HG02981 (cell line): ENCODE results near the gene ACVR1.

ENCODE experiments used
- ATAC-seq: cut with Tn5 transposase; IDR thresholded peaks from one replicate; pipeline ENCODE4 v1.9.1; 2021; ENCODE audit warnings: mild to moderate bottlenecking, moderate library complexity; ENCODE audit not compliant: unreplicated experiment

Gene ACVR1

DNA sequence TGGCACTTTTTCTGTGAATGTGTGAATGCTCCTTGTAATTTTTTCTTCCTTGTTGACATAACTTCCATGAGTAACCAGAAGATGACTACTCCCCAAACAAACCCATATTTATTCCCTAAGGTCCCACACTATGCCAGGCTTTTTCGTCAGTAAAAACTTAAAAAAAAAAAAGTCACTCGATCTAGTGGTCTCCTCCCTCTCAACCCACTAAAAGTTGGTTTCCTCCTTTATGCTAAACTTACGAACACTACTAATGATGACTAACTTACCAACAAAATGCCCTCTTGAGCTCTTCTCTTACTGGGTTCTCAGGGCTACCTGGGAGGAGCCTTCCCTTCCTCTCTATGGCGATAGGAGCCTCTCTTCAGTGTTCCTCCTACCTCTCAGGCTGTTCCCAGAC lies 18.2 kb downstream of the ACVR1 start:
- ATAC-seq = no peak

DNA sequence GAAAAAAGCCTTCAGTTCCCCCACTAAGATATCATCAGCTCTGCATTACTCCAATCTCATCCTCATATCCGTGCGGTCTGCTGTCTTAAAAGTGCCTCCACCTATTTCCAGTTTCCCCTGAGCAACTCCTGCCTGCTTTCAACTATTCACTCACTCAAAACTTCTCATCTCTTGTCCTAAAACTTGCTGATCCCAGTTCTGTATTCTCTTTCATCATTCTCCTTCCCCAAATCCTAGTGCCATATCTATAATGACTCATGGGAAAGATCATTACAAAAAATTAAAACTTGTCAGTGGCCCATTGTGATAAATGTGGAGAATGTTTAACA lies 20.0 kb downstream of the ACVR1 start:
- no peak for ATAC-seq

DNA sequence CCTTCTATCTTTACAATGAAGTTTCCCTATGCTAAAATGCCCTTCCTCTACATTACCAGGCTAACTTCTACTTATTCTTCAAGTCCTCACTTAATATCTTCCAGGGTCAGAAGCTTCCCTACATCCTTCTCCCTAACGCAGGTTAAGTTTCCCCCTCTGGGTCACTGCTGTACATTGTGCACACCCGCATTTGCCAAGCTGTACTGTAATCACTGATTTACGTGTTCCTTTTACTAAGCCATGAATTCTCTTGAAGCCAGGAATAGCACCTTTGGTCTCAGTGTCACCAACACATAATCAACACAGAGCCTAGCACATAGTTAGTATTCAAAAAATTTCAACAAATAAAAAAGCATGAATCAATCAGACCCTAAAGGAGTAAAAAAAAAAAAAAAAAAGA lies 22.3 kb downstream of the ACVR1 start:
- no peak for ATAC-seq

DNA sequence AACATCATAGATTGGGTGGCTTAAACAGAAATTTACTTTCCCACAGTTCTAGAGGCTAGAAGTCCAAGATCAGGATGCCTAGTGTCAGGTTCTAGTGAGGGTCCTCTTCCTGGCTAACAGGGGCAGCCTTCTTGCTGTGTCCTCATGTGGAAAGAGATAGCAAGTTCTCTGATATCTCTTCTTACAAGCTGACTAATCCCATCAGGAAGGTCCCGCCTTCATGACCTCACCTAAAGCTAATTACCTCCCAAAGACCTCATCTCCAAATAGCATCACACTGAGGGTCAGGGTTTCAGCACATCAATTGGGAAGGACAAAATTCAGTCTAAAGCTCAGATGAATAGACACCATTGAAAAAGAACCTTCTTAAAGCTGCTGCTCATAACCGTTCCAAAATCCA lies 22.9 kb downstream of the ACVR1 start:
- no peak for ATAC-seq

DNA sequence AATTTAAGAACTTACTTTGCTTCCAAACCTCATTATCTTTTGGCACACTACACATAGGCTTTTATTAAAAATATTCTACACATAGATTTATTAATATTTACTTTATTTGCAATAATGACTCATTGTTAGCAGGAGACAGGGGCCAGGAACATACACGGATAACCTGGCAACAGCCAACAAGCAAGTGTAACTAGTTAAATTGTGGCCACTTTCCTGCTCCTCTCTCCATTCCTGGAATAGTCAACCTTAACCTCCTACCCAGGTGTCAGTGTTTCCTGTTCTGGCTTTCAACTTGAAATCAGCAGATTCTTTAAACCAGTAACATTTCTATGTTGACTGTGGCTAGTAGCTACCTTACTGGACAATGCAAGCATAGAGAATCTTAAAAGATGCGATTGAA lies 26.5 kb downstream of the ACVR1 start:
- ATAC-seq = no peak

DNA sequence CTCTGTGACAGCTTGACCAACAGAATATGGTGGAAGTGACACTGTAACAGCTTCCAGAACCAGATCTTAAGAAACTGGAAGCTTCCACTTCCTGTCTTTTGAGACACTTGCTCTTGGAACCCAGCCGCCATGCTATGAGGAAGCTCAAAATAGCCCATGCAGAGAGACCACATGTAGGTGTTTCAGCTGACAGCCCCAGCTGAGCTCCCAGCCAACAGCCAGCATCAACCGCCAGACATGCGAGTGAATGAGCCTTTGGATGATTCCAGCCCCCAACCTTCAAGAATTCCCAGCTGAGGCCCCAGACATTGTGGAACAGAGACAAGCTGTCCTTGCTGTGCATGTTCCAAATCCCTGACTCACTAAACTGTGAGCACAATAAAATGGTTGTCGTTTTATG lies 27.9 kb downstream of the ACVR1 start:
- no peak for ATAC-seq

DNA sequence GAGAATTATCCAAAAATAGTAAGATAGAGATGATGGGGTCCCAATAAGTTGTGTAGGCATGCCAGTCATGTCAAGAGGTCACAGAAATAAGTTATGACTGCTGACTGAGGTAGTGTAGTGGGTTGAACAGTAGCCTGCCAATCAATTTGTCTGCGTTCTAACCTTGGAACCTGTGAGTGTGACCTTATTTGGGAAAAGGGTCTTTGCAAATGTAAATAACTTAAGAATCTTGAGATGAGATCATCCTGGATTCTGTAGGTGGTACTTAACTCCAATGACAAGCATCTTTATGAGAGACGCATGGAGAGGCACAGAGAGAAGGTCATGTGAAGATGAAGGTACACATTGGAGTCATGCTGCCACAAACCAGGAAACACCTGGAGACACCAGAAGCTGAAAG lies 31.0 kb downstream of the ACVR1 start:
- ATAC-seq = no peak

DNA sequence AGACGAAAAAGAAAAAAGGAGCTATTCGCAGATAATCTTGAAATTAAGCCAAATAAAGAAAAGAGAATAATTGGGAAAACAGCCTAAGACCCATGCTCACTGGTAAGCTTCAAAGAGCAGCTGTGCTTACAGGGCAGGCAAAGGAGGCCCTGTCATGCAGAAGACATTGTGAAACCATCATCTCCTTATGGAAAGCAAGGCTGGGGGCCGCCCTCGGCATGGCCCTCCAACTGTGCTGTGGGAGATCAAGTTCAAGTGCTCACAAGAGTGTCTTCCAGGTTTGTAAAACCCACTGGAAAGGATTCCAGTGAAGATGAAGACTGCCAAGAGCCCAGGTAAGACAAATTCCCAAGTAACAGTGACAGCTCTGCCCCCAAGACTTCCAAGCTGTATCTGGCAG lies 32.2 kb downstream of the ACVR1 start:
- no peak for ATAC-seq

DNA sequence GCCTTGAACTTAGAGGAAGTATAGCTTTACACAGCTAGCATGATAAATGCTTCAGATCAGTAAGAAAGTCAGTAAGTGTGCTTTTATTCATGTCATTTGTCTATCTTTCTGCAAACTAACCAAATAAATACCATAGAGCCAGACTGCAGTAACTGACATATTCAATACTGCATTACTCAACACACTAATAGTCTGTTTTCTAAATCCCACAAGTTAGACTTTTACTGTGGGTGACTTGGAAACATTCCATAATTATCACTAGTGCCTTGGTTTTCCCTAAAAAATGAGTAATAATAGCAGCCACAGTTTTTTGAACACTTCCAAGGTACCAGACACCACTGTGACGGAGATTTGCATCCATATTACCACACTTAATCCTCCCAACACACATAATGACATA lies 33.0 kb downstream of the ACVR1 start:
- ATAC-seq = no peak

DNA sequence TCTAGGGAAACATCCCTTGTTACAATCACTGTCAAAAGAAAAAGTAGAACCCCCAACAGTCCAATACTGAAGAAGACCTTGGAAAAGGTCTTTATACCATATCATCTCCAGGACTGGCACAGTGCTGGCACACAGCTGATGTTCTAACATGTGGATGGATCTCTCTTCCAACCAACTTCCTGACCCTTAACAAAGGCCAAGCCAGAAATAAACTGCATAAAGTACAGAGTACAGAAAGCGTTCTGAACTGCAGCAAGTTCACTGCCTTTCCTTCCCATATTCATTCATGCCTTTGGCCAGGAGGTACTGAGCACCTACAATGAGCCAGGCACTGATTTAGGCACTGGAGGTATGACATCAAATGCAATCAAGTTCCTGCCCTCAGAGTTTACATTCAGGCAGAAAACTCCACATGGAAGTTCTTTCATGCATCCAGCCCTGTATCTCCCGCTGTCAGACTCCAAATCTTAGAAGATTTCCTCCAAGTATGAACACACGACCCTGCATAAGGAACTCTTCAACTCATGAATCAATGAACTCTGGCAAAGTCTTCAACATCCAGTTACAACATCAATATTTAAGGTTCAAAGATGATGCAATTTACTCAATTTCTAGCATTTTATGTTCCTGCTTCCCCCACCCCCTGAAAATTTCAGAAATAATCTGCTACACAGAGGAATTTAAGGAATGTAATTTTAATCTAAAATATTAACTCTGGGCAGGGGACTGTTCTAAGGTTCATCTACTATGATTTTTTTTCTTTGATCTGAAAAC lies 33.8 kb downstream of the ACVR1 start:
- no peak for ATAC-seq

DNA sequence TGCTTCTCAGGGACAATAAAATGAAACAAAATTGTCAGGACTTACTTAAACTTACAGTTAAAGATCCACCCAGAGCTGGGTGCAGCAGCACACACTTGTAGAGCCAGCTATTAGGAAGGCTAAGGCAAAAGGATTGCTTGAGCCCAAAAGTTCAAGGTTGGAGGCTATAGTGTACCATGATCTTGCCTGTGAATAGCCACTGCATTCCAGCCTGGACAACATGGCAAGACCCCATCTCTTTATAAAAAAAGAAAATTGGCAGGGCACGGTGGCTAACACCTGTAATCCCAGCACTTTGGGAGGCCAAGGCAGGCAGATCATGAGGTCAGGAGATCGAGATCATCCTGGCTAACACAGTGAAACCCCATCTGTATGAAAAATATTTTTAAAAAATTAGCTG lies 34.6 kb downstream of the ACVR1 start:
- no peak for ATAC-seq

DNA sequence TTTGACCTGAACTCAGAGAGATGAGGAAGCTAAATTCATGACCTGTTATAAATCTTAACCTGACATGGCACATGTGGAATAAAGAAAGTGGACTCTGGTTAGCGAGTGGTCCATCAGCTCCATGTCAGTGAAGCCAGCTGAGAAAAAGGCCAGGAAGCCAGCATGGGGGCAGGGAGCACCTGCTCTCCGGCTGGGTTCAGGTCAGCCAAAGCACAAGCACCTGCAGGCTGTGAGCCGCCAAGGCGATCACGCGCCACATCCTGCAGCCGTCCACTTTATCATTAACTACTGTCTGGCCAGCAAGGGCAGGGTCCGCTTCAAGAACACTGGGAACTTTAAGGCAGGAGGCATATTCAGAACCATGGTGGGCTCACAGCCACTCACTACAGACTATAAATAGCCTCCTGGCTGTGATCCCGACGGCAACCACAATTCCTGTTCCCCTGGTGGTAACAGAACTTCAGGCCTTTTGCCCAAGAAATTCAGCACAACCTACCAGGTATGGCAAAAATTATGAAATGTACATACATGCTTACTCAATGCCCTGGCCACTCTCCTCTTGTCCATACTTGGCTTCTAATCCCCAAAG lies 35.5 kb downstream of the ACVR1 start:
- no peak for ATAC-seq

DNA sequence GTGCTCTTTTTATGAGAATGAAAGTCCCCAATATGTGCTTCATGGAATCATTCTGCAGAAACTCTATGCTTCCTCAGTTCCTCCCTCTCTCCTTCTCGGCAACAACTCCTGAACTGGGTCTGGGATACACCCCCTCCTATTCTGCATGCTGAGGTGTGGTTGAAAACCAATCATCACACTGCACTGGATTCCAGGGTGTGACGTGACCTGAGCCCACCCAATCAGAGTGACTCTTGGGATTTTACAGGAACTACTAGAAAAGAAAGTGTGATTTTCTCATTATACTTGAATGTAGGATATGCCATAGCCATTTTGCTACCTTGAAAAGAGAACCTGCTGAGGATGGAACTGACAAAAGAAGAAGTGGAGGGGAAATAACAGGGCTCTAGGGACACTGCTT lies 36.3 kb downstream of the ACVR1 start:
- ATAC-seq = no peak

DNA sequence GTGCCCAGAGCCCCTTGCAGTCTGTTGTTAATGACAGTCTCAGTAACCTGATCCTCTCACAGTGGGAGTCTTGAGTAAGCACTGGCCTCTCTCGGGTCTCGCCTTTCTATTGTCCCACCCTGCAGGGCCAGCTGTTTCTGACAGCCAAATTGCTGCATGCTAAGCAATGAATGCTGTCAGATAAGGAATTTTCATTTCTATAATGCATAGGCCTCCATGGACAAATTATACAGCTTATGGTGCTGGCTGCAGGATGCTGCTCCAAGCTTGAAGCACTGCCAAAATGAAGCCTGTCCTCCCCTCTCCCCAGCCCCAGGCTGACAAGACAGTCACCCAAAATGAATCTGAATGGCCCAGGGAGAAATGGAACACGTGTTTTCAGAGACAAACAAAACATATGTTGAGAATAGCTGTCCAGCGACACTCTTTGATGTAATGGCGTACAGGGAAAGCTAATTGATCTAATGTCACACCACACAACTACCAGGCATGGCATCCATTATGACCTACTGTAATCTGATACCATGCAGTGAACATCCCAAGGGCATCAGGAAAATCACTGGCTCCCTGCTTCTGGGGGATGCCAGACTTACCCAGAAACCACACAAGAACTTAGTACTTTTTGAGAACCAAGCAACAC lies 36.8 kb downstream of the ACVR1 start:
- no peak for ATAC-seq

DNA sequence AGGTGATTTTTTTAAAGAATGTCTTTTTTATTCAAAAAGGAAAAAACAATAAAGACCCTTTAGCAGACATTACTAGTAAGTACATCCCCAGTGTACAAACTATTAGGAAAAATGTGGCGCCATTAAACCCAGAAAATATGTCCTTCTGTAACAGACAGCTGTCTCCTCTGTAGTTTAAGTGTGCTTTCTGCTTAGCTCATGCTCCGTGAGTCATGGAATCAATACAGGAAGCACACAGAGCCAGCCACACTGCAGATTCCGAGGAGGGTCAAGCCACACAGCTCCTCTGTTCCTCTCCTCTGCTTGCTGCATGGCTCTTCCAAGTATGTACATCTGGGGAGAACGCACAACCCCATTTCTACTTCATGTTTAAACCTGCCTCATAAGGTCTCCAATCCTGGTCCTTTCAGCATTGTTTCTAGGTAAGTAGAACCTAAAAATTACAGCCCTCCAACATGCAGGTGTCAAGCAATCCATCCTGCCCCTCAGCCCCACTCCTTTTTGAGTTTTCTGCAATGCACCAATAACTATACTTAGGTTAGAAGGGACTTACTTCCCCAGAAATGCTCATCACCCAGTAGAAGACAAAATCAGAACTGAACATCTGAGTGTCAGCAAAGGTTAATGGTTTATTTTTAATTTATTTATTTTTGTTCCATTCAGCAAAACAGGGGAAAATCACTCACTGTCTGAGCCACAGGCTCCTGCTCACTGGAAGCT lies 37.5 kb downstream of the ACVR1 start:
- ATAC-seq = no peak

DNA sequence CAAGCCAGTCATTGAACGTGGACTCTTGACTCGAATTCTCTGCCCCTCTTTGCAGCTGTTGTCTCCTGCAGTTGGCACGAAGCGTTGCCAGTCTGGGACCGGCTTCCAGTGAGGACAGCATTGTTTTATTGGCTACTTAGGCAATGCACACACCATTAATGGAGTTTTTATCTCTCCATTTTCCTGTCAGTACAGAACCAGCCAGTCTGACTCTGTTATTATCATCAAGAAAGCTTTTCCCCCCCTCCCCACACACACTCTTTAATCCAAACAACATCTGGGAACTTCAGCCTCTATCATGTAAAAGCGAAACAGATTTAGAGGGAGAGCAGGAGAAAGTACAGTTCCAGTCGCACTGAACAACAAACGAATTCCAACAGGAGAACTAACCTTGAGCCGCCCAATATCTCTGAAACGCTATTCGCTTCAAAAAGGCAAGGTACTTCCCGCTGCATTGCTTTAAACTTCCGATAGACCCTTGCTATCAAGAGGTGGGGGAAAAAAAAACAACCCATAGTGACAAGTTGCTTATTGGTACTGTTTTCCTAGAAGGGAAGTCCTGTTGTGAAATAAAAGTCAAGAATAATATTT lies 38.2 kb downstream of the ACVR1 start:
- ATAC-seq = no peak

DNA sequence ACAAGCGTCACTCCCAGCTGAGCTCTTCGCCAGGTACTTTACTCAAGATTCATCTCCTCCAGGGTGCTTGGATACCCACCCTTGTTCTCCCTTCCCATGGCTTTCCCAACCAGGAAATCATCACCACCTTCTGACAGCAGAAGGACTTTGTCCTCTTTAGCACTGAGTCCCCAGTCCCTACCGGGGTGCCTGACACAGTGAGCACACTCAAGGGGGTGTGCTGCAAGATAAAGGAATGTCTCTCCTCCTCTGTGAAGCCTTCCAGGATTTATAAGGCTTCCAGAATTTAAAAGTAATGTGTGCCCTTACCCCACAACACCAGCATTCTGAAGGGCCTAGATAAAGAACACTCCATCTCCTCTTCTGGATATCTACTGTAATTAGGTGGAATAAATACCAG lies 39.6 kb downstream of the ACVR1 start:
- ATAC-seq = no peak

DNA sequence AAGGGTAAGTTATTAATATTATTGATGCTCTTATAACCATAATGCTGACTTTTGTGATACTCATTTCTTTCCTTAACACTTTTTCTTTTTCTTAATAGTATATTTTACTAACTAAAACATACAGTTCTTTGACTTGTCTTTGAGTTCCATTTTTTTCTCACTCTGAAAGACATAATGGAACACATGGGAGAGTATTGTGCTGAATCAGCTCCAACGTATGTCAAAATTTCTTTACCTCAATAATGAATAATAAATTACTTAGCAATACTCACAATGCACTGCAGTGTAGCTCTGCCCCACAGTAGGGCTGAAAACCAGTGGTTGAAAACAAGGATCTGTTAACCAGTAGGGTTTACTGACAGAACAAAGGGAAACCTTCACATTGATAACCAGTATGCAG lies 40.7 kb downstream of the ACVR1 start:
- no peak for ATAC-seq

DNA sequence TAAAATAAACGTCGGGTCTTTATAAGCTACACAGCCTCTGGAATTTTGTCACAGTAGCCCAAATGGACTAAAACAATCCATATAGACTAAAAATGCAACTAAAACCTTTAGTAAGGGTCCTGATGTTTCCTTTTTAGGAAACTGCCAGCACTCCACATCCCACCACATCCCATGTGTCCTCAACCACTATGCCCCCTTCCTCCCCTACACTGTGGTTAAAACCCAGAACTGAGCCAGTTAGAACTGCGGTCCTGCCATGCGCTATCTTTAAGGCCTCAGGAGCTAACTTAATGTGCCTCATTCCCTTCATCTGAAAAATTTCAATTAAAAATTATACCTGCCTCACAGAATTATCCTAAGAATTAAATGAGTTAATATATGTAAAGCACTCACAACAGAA lies 41.1 kb downstream of the ACVR1 start:
- ATAC-seq = no peak

DNA sequence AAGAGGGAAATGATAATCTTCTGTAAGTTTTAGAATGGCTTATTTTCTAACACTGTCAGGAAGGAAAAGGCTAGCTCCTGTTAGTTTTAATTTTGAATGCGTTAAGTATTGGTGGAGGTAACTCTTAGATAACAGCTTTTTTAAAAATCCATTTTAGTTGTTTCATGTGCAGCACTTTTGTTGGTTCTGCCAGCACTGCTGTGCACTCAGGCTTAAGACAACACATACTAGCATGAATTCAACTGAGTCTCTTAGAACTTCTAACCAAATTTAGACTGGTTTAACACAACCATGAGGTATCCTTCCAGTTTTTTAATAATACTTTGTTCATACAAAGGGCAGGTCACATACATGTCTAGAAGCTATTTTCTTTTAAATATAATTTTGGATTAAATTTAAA lies 42.4 kb downstream of the ACVR1 start:
- no peak for ATAC-seq

DNA sequence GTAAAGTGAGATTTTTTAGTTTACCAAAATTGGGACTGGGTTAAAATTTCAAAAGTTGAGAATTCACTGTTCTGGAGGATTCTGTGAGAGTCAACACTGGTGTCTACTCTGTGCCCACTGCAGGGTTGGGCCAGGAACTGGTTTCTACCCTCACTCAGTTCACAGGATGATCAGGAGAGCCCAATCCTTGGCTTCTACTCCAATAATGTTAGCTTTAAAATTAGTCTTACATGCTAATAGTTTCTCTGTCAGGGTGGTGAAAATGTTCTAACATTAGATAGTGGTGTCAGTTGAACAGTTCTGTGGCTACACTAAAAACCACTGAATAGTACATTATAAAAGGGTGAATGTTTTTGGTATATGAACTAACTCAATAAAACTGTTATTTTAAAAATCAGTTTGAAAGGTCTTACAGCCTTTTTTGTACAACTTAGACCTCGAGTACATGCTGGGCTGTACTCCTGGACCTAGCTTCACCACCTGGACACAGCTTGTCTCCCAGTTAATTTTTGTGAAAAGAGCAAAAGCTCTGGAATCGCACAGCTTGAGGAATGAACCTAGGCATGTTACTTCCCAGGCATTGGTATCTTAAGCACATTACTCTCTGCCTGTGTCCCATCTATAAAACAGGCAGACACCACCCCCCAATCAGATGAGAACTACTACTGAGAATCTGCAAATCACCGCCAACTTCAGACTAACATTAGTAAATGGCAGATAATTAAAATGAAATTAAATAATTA lies 44.4 kb downstream of the ACVR1 start:
- no peak for ATAC-seq
